Prostate gland (tissue), 2 donors: ENCODE results near the gene ZNF212.

Experiments
- POLR2A ChIP-seq: fragments of 450-650 bp; IDR thresholded peaks from one replicate; pipeline ENCODE4 v1.6.1; 2016; ENCODE audit warnings: antibody characterized with exemption, mild to moderate bottlenecking
- TF ChIP-seq, protein P1 (sequence below), 4 experiments: fragments of 200-600 bp in 2 of 4; fragments of 450-650 bp in 2 of 4; sonication (generic) in 2 of 4; IDR thresholded peaks; 1 replicate in 3 of 4; 2 replicates in 1 of 4; pipeline ENCODE4 v1.5.1; 2016 to 2019; ENCODE audit warnings: antibody characterized with exemption in 4 of 4, mild to moderate bottlenecking in 2 of 4, moderate library complexity in 2 of 4

DNA sequence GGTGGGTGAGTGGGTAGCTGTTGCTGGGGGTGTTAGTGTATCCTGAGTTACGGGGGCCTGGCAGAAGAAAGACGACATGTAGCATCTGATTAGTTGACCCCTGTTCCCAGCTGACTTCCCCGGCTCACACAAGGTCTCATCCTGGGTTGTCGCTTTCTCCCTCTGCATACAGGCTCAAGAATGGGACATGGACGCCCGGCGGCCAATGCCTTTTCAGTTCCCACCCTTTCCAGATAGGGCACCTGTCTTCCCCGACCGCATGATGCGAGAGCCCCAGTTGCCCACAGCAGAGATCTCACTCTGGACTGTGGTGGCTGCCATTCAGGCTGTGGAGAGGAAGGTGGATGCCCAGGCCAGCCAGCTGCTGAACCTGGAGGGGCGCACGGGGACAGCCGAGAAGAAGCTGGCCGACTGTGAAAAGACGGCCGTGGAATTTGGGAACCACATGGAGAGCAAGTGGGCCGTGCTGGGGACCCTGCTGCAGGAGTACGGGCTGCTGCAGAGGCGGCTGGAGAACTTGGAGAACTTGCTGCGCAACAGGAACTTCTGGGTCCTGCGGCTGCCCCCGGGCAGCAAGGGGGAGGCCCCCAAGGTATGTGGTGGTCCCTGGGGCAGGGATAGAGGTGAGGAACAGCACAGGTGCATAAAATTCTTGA lies 41.2 kb upstream of the ZNF212 start:
- TF ChIP-seq POLR2A: no peak
- TF ChIP-seq, protein P1, sequence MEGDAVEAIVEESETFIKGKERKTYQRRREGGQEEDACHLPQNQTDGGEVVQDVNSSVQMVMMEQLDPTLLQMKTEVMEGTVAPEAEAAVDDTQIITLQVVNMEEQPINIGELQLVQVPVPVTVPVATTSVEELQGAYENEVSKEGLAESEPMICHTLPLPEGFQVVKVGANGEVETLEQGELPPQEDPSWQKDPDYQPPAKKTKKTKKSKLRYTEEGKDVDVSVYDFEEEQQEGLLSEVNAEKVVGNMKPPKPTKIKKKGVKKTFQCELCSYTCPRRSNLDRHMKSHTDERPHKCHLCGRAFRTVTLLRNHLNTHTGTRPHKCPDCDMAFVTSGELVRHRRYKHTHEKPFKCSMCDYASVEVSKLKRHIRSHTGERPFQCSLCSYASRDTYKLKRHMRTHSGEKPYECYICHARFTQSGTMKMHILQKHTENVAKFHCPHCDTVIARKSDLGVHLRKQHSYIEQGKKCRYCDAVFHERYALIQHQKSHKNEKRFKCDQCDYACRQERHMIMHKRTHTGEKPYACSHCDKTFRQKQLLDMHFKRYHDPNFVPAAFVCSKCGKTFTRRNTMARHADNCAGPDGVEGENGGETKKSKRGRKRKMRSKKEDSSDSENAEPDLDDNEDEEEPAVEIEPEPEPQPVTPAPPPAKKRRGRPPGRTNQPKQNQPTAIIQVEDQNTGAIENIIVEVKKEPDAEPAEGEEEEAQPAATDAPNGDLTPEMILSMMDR (IDR thresholded peaks at IDR 0.05): no peak
